NCI-H2196 (cell line): ENCODE results near the gene CYP1A2.
"Not testable (repeated sequence)": the region's sequence is repeated elsewhere in the genome, so short reads cannot be mapped to it uniquely, and the experiment has no call there.

Source experiments
- DNase-seq: peaks from one replicate; lab custom pipeline; 2025; ENCODE audit not compliant: unreplicated experiment; lab: John Stamatoyannopoulos, UW

Gene CYP1A2, protein sequence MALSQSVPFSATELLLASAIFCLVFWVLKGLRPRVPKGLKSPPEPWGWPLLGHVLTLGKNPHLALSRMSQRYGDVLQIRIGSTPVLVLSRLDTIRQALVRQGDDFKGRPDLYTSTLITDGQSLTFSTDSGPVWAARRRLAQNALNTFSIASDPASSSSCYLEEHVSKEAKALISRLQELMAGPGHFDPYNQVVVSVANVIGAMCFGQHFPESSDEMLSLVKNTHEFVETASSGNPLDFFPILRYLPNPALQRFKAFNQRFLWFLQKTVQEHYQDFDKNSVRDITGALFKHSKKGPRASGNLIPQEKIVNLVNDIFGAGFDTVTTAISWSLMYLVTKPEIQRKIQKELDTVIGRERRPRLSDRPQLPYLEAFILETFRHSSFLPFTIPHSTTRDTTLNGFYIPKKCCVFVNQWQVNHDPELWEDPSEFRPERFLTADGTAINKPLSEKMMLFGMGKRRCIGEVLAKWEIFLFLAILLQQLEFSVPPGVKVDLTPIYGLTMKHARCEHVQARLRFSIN

DNA sequence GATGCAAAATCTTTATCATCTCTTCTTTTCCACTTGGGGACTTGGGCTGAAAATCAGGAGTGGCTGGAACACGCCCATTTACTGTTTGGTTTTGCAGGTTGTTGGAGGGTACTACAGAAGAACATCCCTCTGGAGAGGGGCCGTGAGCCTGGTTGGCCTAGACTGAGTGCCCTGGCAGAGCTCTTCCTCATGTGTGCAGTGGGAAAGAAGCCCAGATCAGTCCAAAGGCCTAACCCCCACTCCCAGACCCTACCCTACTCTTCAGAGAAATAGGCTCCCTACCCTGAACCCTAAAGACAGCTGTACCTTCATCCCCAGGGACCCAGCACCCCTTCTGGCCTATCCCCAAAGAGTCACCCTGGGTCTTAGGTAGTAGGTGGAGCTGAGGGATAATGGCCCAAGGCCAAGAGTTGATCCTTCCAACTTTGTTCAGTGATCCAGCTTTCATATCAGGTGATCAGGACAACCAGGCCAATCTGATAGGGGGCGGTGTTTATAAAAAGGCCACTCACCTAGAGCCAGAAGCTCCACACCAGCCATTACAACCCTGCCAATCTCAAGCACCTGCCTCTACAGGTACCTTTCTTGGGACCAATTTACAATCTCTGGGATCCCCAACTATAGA, at the start of gene CYP1A2:
TSS of gene CYP1A2 (plus strand) at position 524 of the 625 bp plus-strand sequence. CDS start 894 bp downstream, outside the sequence.
- no peak for DNase-seq

DNA sequence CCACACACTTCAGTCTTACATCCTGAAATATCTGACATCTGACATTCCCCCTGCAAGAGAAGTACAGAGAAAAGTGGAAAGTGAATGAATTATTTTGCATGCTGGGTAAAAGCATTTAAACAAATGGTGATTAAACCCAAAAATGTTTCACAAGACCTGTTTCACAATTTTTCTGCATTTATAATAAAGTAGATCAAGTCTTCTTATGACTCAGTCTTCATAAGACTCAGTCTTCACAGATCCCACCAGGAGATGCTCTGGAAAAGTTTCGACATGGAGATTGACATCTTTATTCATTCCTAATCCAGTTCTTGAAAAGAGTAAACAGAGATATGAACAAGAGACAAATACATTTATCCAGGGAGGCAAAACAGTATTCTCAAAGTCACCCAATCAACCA, 39.6 kb upstream of the CYP1A2 start:
- DNase-seq, result no peak

DNA sequence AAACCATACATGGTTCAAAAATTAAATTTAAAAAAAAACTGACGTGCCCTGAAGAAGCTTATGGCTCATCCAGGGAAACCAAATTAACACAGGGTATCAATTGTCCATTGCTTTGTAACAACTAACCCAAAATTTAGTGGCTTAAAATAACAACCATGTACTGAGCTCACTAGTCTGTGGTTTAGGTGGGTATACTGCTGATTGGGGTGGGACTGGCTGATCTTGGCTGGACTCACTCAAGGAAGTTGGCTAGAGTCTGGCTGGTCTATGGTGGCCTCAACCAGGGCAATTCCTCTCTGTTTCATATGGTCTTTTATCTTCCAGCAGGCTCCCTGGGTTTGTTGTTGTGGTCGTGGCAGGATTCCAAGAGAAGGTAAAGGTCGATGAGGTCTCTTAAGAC, 38.8 kb upstream of the CYP1A2 start:
- DNase-seq, result no peak

DNA sequence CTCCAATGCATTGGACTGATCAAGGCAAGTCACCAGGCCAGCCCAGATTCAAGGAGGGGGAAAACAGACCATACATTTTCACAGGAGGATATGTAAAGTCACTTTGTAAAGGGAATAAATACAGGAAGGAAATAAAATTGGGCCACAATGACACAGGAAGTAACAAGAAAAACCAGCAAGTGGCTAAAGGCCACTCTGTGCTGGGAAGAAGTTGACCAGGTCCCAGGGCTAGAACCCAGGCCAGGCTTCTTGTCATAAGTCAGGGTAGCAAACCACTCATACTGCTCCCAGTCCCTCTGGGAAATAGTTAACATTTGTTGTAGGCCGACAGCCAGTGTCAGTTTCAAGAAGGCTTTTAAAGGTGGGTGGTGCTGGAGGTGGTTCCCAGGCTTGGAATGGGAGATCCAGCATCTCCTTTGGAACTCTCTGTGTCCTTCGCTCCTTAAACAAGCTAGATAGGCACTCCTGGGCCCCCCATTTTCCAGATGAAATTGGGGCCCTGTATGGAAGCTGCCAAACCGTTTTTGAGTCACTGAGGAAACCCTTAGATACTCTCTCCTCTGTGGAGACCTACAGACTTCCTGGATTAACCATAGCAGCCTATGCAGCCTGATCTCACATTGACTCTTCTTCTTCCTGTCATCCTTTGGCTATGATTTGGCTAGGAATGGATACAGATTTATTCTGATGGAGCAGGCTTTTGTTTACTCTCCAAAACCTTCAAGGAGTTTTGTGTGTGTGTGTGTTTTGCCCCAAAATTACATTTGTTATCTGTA, 38.1 kb upstream of the CYP1A2 start:
- no peak for DNase-seq

DNA sequence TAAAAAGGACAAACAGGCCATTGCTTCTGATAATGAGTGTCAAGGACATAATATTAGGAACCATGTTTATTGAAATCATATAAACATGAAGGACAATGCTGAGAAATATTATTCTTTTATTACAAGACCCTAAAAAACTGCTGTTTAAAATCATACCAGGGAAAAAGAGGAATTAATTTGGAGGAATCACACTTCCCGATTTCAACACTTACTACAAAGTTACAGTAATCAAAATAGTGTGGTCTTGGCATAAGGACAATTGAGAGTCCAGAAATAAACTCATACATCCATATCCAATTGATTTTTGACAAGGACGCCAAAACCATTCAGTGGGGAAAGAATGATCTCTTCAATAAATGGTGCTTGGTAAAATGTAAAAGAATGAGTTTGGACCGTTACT, 36.3 kb upstream of the CYP1A2 start:
- DNase-seq, result no peak

DNA sequence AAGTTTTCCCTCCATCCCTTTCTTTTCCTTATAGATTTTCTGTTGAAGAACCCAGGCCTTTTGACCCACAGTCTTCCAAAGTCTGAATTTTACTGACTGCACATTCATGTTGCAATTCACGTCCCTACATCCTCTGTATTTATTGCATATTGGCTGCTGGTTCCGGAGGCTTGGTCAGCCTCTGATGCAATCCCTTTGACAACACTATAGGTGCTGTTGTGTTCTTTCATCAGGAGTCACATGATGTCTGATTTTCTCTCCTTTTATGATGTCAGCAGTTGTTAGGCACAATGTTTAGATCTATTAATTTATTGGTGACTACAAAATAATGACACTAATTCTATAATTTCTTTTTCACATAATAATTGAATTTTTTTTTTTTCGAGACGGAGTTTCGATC, 32.0 kb upstream of the CYP1A2 start:
- no peak for DNase-seq

DNA sequence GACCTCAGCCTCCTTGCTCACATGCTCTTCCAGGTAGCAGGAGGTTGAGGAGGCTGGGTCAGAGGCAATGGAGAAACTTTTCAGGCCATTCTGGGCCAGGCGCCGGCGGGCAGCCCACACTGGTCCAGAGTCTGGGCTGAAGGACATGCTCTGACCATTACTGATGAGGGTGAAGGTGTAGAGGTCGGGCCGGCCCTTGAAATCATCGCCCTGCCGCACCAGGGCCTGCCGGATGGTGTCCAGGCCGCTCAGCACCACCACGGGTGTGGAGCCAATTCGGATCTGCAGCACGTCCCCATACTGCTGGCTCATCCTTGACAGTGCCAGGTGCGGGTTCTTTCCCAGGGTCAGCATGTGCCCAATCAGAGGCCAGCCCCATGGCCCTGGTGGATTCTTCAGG, 26.1 kb upstream of the CYP1A2 start:
- DNase-seq, result no peak

DNA sequence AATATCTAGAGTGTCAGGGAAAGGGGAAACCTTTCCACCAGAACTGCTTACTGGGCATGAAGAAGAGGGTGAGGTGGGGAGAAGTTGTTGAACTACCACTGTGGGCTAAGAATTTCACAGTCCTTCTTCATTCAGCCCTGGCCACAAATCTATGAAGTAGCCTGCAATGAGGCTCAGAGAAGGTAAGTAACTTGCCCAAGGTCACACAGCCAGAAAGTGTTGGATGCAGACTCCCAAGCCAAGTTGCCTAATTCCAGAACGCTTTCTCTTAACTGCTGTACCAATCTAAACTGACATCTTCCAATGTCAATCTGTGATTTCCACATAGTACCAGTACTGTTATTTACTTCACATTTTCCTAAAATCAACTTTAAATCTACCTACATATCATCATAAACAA, 25.5 kb upstream of the CYP1A2 start:
- no peak for DNase-seq

DNA sequence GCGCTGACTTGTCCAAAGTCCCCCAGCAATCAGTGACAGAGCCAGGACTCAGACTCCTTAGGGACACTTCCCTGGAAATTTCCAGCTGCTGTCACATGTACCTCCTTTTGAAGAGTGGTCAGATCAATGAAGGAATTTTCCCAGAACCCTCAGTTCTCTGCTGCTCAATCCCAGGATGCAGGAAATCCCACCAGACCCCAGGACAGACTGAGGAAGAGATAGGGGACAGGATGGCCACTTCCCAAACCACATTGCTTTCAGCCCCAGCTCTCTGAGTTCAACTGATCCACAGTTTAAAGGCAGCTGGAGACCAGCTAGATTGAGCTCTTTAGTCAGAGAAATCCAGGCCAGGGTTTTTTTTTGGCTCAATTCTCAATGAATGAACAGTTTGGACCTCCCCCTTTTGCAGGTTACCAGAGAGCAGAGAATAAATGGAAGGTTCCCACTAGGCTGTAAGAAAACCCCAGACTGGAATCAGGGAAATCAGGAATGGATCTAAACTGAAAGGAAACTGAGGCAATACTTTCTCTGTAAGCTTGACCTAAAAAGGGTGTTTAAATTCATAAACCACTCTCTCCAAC, 24.8 kb upstream of the CYP1A2 start:
- DNase-seq, result peak; percentile 55

DNA sequence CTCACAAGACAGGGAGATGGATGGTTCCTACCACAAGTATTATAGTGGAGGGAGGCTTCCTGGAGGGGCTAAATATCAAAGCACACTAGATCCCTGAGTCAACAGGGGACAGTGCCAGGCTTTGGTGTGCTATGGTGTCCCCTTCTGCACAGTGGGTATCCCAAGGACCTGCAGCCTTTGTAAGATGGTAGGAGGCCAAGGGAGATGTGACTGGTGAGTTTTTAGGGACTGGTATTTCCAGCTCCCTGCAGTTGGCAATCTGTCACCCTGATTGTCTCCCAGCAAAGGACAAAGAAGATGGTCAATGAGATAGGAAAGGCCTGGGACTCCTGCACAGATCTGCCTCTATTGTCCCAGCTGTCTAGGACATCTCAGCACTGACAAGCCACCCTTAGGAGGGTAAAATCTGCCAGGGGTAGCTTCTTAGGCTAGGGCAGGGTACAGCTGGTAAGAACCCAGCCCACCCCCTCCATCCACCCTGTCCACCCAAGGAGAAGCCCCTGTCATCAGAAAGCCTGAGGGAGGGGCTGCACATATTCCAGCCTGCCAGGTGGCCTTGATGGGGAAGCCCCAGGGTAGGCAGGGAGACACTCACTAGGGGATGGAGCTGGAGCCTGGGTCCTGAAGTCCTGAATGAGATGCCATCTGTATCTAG, 23.9 kb upstream of the CYP1A2 start:
- DNase-seq, result no peak

DNA sequence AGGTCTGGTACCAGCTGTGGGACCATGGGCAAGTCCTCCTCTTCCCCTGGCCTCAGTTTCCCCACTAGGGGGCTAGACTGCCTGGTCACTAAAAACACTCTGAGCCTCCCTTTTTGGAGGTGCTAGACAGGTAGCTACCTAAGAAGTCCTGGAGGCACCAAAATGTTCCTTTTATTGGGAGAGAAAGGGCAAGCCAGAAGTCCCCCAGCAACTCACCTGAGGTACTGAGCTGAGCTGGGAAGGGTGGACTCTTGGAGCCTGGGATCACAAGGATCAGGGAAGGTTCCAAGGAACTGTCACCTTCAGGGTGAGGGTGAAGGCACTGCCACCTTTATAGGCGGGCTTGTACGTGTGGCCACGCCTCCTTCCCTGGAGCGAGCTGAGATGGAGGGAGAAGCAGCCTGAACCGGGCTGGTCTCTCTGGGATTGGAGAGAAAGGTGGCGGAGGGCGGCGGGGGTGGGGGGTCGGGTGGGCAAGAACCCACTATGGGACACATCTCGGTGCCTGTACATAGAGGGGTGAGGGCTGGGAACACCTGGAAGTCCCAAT, 23.3 kb upstream of the CYP1A2 start, which contains the start of gene CYP1A1:
TSS of gene CYP1A1 (minus strand) at position 304 of the 550 bp plus-strand sequence. CDS start 2,431 bp downstream, outside the sequence.
- peak; percentile 9 for DNase-seq

DNA sequence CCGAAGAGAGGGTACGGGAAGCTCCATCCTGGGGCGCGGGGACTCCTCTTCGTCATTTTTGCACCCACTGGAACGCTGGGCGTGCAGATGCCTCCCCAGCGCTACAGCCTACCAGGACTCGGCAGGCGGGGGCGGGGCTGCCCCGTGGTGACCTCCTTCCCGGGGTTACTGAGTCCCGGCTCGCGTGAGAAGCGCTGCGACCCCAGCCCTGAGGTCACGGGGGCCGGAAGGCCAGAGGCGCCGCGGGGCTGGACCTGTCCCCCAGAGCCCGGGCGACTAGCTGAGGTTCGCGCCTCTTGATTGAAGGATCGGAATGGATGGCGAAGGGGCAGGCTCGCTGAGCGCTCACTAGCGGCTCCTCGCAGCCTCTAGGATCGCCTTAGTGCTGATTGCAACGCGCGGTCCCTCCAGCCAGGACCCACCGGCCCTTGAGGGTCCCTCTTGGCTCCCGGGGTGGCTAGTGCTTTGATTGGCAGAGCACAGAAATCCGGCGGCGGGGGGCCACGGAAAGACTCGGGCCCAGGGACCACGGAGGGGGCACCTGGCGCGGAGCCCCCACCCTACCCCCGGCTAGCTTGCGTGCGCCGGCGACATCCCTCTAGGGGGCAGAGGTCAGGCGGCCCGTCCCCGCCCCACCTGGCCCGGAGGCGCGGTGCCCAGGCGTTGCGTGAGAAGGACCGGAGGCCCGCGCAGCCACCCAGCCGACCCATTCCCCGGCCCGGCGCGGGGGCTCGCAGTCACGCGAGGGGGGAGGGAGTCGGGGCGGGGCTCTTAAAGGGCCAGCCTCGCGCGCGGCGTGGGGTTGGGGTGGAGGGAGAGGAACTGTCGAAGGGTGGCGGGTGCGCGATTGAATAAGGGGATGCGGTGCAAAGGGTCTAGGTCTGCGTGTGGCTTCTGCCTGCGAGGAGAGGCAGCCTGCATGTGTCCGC, 22.5 kb upstream of the CYP1A2 start:
- peak; percentile 18 for DNase-seq

DNA sequence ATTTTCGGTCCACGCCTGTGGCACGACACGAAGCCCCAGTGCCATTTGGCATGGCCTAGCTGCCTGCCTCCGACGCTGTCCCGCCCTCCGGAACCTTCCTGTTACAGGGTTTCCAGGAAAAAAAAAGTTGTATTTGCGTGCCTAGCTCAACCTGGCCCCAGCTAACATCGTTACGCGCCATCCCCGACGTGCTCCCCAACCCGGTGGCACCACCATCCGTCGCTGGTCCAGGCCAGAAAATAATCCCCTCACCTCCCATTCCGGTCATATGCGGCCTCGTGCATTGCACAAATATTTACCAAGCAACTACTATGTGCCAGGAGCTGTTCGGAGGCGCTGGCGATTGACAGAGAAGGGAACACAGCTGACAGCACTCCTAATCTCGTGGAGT, 21.9 kb upstream of the CYP1A2 start:
- DNase-seq, result no peak

DNA sequence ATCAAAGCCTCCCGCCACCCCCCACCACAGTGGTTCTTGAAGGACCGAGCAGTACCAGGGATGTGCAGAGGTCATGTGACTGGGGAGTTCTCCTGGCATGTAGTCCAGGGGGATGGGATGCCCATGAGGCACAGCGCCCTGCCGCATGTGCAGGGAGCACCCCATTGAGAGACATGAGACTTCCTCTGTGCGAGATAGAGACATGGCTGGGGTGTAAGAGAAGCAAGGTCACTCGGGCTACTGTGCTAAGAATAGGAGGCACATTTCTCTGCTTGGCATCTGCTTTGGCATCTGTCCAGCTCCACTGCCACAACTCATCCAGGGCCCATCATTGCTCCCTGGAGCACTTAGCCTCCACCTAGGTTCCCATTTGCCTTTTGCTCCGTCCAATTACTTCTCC, 20.9 kb upstream of the CYP1A2 start:
- DNase-seq, result no peak

DNA sequence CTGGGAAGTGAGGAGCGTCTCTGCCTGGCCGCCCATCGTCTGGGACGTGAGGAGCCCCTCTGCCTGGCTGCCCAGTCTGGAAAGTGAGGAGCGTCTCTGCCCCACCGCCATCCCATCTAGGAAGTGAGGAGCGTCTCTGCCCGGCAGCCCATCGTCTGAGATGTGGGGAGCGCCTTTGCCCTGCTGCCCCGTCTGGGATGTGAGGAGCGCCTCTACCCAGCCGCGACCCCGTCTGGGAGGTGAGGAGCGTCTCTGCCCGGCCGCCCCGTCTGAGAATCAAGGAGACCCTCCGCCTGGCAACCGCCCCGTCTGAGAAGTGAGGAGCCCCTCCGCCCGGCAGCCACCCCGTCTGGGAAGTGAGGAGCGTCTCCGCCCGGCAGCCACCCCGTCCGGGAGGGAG, 19.9 kb upstream of the CYP1A2 start:
- DNase-seq, result not testable (repeated sequence)

DNA sequence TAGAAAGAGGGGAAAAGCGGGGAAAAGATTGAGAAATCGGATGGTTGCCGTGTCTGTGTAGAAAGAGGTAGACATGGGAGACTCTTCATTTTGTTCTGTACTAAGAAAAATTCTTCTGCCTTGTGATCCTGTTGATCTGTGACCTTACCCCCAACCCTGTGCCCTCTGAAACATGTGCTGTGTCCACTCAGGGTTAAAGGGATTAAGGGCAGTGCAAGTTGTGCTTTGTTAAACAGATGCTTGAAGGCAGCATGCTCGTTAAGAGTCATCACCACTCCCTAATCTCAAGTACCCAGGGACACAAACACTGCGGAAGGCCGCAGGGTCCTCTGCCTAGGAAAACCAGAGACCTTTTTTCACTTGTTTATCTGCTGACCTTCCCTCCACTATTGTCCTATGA, 19.3 kb upstream of the CYP1A2 start:
- not testable (repeated sequence) for DNase-seq

DNA sequence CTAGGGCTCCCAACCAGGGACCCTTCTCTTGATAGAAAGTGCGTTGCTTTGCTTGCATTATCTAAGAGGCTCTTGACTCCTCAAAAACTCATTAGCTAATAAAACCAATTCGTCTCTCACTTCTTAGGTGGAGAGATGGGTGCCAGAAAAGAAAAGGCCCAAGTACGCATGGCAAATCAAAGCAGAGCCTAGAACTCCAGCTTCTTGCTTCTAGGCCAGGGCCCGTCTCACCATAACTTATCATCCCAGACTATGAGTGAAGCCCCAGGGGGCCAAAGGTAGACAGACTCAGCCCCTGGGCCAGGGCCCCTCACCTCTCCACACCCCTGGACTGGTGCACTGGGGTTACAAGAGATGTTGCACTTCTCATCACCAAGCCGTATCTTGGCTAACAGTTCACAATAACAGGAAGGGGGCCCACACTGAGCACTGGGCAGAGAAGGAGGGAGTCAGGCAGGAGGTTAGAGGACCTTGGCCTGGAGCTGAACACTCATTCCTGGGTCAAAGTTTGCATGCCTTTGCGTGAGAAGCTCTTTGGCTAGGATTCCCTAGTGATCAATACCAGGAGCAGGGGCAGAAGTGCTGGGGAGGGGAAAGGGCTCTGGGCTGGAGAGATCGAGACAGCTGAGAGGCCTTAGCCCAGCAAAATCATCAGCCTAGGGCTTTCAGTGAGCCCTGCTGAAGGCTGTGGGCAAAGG, 17.9 kb upstream of the CYP1A2 start:
- DNase-seq, result no peak

DNA sequence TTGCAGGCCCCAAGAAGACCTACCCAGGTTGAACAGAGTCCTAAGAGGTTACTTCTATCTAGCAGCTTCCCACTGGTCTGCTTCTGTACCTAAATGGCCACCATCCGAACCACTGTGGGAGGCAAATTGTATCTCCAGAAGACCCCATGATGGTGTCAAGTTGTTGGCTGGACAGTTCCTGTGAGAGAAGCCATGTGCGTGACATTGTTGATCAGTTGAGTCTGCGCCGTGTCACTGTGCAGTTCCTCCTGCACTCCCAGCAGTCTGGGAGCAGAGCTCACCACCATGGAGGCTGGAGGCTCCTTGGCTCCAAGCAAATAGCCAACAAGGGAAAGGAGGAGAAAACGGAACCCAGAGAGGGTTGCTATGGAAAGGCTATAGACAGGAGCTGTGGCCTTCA, 15.8 kb upstream of the CYP1A2 start:
- DNase-seq, result no peak

DNA sequence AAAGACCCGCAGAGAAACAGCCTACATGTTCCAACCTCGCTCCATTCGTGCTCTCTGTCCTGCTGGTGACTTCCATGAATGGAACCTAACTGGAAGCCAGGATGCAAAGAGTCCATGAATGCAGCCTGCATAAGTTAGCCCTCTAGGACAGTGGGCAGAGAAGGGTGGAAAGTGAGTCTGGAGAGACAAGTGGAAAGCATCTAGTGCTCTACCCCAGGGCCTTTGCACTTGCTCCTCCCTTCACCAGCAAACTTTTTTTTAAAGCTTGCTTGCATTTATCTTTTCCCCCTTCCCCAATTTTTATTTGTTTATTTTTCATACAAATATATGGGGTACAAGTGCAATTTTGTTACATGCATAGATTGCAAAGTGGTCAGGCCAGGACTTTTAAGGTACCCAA, 15.4 kb upstream of the CYP1A2 start:
- no peak for DNase-seq
